ENCODE results near the gene SNAI3. TPM values are rescaled to one million over a fixed set of nuclear protein-coding genes. Genes with fewer than 3 reads are reported as not detected.

The SNAI3 gene
- total and polyA plus RNA-seq, 2 experiments from 2014 or later = 10.3 to 19.4 TPM

DNA sequence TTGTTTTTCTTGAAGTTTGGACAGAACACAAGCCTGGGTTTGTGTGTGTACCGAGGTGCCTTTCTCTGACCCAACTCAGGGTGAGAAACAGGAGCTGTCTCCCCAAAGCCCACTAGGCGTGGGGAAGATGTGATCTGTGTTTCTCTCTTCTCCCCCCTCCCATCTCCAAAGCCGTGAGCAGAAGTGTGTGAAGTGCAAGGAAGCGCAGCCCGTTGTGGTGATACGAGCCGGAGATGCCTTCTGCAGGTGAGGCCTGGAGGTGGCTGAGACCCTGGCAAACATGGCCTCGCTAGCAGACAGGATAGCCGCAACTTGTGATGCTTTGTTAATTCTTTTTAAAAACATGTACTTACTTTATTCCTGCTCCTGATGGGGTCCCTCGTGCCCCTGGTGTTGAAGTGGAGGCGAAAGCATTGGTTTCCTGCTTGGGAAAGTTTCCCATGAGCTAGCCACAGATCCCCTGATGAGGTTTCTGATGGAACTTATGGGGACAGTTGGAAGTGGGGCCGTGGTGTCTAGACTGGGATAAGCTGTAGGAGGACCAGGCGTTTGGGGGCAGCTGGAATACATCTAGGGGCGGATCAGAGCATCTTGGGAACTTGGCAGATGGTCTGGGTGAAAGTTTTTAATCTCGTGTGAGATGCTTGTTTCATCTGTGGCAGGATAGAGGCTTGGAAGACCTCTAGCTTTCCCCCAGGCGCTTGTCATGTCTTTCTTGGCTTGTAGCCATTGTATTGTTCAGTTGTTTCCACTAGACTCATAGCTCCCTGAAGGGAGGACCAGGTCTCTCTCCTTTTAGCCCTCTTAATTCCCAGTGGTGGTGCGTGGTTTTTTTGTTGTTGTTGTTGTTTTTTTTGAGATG lies 20.9 kb upstream of the SNAI3 start:
- H3K4me1 Mint-ChIP-seq = peaks cover 27% of the 10 kb centered on the region

More for the DNA sequence above, 20.9 kb upstream of the SNAI3 start:
- Histone ChIP-seq H3F3A (replicated peaks; ENCODE audit: low read depth) (0 out of 2 replicates have a peak, but pooled peaks cover 2% of the 10 kb centered on the region), H4K20me1 (replicated peaks; ENCODE audit: insufficient read depth) (peaks cover 5% of the 10 kb centered on the region), H3K4me2 (peak overlapping the region; percentile 96), H3K4me1 (ENCODE audit: insufficient read depth) (peaks cover 5% of the 10 kb centered on the region; the same call in 1 of the 2 replicates), H2AFZ (0 out of 2 replicates have a peak overlapping the region, but pooled peaks have one; percentile 80), H3K9me2 (ENCODE audit: insufficient read depth) (no peaks in the 10 kb centered on the region), H3K36me3 (ENCODE audit: insufficient read depth) (no peaks in the 10 kb centered on the region), H3K4me3 (peak overlapping the region; percentile 92), H3K27me3 (ENCODE audit: insufficient read depth) (no peaks in the 10 kb centered on the region), H3K79me2 (replicated peaks; ENCODE audit: insufficient read depth) (peaks cover 44% of the 10 kb centered on the region), H3K27ac (ENCODE audit: low read depth) (no peak overlapping the region)
- Mint-ChIP-seq H3K36me3 (ENCODE audit: low read depth) (no peaks in the 10 kb centered on the region; the same call in 2 of the 3 replicates), H3K4me3 (peak overlapping the region; percentile 87), H3K27me3 (ENCODE audit: insufficient read depth, low read depth, poor library complexity) (peaks cover 22% of the 10 kb centered on the region), H3K9me3 (no peaks in the 10 kb centered on the region), H3K27ac (0 out of 2 replicates have a peak overlapping the region, but pooled peaks have one; percentile 3)
- TF ChIP-seq, protein P1, sequence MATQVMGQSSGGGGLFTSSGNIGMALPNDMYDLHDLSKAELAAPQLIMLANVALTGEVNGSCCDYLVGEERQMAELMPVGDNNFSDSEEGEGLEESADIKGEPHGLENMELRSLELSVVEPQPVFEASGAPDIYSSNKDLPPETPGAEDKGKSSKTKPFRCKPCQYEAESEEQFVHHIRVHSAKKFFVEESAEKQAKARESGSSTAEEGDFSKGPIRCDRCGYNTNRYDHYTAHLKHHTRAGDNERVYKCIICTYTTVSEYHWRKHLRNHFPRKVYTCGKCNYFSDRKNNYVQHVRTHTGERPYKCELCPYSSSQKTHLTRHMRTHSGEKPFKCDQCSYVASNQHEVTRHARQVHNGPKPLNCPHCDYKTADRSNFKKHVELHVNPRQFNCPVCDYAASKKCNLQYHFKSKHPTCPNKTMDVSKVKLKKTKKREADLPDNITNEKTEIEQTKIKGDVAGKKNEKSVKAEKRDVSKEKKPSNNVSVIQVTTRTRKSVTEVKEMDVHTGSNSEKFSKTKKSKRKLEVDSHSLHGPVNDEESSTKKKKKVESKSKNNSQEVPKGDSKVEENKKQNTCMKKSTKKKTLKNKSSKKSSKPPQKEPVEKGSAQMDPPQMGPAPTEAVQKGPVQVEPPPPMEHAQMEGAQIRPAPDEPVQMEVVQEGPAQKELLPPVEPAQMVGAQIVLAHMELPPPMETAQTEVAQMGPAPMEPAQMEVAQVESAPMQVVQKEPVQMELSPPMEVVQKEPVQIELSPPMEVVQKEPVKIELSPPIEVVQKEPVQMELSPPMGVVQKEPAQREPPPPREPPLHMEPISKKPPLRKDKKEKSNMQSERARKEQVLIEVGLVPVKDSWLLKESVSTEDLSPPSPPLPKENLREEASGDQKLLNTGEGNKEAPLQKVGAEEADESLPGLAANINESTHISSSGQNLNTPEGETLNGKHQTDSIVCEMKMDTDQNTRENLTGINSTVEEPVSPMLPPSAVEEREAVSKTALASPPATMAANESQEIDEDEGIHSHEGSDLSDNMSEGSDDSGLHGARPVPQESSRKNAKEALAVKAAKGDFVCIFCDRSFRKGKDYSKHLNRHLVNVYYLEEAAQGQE (IDR thresholded peaks at IDR 0.05; ENCODE audit: unreplicated experiment) = no peak
- TF ChIP-seq, protein P2, sequence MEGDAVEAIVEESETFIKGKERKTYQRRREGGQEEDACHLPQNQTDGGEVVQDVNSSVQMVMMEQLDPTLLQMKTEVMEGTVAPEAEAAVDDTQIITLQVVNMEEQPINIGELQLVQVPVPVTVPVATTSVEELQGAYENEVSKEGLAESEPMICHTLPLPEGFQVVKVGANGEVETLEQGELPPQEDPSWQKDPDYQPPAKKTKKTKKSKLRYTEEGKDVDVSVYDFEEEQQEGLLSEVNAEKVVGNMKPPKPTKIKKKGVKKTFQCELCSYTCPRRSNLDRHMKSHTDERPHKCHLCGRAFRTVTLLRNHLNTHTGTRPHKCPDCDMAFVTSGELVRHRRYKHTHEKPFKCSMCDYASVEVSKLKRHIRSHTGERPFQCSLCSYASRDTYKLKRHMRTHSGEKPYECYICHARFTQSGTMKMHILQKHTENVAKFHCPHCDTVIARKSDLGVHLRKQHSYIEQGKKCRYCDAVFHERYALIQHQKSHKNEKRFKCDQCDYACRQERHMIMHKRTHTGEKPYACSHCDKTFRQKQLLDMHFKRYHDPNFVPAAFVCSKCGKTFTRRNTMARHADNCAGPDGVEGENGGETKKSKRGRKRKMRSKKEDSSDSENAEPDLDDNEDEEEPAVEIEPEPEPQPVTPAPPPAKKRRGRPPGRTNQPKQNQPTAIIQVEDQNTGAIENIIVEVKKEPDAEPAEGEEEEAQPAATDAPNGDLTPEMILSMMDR (conservative IDR thresholded peaks at IDR 0.05; ENCODE audit: low read depth in 2 of 2) = no peak
- no peak for TF ChIP-seq CREB1 (CRISPR knock-in tag; IDR thresholded peaks at IDR 0.05; ENCODE audit: low read depth)
- no peak for TF ChIP-seq ZNF114 (CRISPR knock-in tag; IDR thresholded peaks at IDR 0.05)
- no peak for TF ChIP-seq EZH2 (IDR thresholded peaks at IDR 0.05; ENCODE audit: low read depth, unreplicated experiment)
- TF ChIP-seq NANOG (IDR thresholded peaks at IDR 0.05; ENCODE audit: borderline replicate concordance) = no peak
- no peak for TF ChIP-seq EZH2phosphoT487 (IDR thresholded peaks at IDR 0.05; ENCODE audit: unreplicated experiment)
- TF ChIP-seq JUNB (IDR thresholded peaks at IDR 0.05; ENCODE audit: unreplicated experiment) = no peak
- TF ChIP-seq, protein P3, sequence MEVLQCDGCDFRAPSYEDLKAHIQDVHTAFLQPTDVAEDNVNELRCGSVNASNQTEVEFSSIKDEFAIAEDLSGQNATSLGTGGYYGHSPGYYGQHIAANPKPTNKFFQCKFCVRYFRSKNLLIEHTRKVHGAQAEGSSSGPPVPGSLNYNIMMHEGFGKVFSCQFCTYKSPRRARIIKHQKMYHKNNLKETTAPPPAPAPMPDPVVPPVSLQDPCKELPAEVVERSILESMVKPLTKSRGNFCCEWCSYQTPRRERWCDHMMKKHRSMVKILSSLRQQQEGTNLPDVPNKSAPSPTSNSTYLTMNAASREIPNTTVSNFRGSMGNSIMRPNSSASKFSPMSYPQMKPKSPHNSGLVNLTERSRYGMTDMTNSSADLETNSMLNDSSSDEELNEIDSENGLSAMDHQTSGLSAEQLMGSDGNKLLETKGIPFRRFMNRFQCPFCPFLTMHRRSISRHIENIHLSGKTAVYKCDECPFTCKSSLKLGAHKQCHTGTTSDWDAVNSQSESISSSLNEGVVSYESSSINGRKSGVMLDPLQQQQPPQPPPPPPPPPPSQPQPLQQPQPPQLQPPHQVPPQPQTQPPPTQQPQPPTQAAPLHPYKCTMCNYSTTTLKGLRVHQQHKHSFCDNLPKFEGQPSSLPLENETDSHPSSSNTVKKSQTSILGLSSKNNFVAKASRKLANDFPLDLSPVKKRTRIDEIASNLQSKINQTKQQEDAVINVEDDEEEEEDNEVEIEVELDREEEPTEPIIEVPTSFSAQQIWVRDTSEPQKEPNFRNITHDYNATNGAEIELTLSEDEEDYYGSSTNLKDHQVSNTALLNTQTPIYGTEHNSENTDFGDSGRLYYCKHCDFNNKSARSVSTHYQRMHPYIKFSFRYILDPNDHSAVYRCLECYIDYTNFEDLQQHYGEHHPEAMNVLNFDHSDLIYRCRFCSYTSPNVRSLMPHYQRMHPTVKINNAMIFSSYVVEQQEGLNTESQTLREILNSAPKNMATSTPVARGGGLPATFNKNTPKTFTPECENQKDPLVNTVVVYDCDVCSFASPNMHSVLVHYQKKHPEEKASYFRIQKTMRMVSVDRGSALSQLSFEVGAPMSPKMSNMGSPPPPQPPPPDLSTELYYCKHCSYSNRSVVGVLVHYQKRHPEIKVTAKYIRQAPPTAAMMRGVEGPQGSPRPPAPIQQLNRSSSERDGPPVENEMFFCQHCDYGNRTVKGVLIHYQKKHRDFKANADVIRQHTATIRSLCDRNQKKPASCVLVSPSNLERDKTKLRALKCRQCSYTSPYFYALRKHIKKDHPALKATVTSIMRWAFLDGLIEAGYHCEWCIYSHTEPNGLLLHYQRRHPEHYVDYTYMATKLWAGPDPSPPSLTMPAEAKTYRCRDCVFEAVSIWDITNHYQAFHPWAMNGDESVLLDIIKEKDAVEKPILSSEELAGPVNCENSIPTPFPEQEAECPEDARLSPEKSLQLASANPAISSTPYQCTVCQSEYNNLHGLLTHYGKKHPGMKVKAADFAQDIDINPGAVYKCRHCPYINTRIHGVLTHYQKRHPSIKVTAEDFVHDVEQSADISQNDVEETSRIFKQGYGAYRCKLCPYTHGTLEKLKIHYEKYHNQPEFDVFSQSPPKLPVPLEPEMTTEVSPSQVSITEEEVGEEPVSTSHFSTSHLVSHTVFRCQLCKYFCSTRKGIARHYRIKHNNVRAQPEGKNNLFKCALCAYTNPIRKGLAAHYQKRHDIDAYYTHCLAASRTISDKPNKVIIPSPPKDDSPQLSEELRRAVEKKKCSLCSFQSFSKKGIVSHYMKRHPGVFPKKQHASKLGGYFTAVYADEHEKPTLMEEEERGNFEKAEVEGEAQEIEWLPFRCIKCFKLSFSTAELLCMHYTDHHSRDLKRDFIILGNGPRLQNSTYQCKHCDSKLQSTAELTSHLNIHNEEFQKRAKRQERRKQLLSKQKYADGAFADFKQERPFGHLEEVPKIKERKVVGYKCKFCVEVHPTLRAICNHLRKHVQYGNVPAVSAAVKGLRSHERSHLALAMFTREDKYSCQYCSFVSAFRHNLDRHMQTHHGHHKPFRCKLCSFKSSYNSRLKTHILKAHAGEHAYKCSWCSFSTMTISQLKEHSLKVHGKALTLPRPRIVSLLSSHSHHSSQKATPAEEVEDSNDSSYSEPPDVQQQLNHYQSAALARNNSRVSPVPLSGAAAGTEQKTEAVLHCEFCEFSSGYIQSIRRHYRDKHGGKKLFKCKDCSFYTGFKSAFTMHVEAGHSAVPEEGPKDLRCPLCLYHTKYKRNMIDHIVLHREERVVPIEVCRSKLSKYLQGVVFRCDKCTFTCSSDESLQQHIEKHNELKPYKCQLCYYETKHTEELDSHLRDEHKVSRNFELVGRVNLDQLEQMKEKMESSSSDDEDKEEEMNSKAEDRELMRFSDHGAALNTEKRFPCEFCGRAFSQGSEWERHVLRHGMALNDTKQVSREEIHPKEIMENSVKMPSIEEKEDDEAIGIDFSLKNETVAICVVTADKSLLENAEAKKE (CRISPR knock-in tag; IDR thresholded peaks at IDR 0.05) = no peak
- no peak for TF ChIP-seq POLR2AphosphoS5 (IDR thresholded peaks at IDR 0.05; ENCODE audit: low read depth)
- TF ChIP-seq STAT1 (IDR thresholded peaks at IDR 0.05; ENCODE audit: unreplicated experiment) = no peak
- TF ChIP-seq, protein P4, sequence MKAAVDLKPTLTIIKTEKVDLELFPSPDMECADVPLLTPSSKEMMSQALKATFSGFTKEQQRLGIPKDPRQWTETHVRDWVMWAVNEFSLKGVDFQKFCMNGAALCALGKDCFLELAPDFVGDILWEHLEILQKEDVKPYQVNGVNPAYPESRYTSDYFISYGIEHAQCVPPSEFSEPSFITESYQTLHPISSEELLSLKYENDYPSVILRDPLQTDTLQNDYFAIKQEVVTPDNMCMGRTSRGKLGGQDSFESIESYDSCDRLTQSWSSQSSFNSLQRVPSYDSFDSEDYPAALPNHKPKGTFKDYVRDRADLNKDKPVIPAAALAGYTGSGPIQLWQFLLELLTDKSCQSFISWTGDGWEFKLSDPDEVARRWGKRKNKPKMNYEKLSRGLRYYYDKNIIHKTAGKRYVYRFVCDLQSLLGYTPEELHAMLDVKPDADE (IDR thresholded peaks at IDR 0.05) = no peak
- ATAC-seq (no peak), DNase-seq (ENCODE audit: low spot score) (no peak)

All from GM23338 (cell line).